ENCODE results near the gene NTRK2.
A peak's percentile ranks its signal among the peaks of the same experiment; 100 is the strongest.

NTRK2 gene

GRCh38 chr9:84841931-84842330 is 172.4 kb downstream of the NTRK2 start:
- Histone ChIP-seq H3K9me3 (ENCODE audit: control insufficient read depth, insufficient read depth, low read depth, low read length) (no peaks in the 10 kb centered on the region), H3K4me3 (ENCODE audit: low read depth, low read length) (no peak overlapping the region), H3K4me1 (ENCODE audit: control insufficient read depth, insufficient read depth, low read length) (peaks cover 4% of the 10 kb centered on the region; the same call in 1 of the 2 replicates), H3K27ac (ENCODE audit: extremely low read depth, low read depth, low read length) (no peak overlapping the region), H3K36me3 (ENCODE audit: control insufficient read depth in 2 of 2, insufficient read depth in 1 of 2, low read length in 2 of 2) (no peaks in the 10 kb centered on the region)
- CTCF ChIA-PET: no interaction called here
- TF ChIP-seq ZNF416 (tag by site-specific recombination; IDR thresholded peaks at IDR 0.05) (no peak), ZNF791 (tag by site-specific recombination; IDR thresholded peaks at IDR 0.05) (no peak), AEBP2 (tag by site-specific recombination; IDR thresholded peaks at IDR 0.05; ENCODE audit: borderline replicate concordance) (no peak), ZNF157 (tag by site-specific recombination; IDR thresholded peaks at IDR 0.05) (no peak), ZNF660 (tag by site-specific recombination; IDR thresholded peaks at IDR 0.05) (no peak)
- POLR2A ChIA-PET: no interaction called here

GRCh38 chr9:84843175-84843824 is 173.8 kb downstream of the NTRK2 start:
- TF ChIP-seq ZNF341 (tag by site-specific recombination; IDR thresholded peaks at IDR 0.05; ENCODE audit: low read depth): 0 out of 2 replicates have a peak, but pooled peaks have one; percentile 26
- no peak for TF ChIP-seq ZBTB1 (tag by site-specific recombination; IDR thresholded peaks at IDR 0.05)
- H3K4me1 ChIP-seq (ENCODE audit: control insufficient read depth, insufficient read depth, low read length): peaks cover 4% of the 10 kb centered on the region; the same call in 1 of the 2 replicates
- ChIA-PET POLR2A (no interaction called here), CTCF (no interaction called here)
- H3K4me3 ChIP-seq (ENCODE audit: low read depth, low read length): no peak overlapping the region
- no peaks in the 10 kb centered on the region for H3K9me3 ChIP-seq (ENCODE audit: control insufficient read depth, insufficient read depth, low read depth, low read length)
- no peak overlapping the region for H3K27ac ChIP-seq (ENCODE audit: extremely low read depth, low read depth, low read length)
- no peaks in the 10 kb centered on the region for H3K36me3 ChIP-seq (ENCODE audit: control insufficient read depth in 2 of 2, insufficient read depth in 1 of 2, low read length in 2 of 2)

- H3K36me3 ChIP-seq (ENCODE audit: control insufficient read depth in 2 of 2, insufficient read depth in 1 of 2, low read length in 2 of 2): no peaks in the 10 kb centered on the region
- H3K27ac ChIP-seq (ENCODE audit: extremely low read depth, low read depth, low read length): no peak overlapping the region
- no peaks in the 10 kb centered on the region for H3K9me3 ChIP-seq (ENCODE audit: control insufficient read depth, insufficient read depth, low read depth, low read length)
- TF ChIP-seq ZNF510 (tag by site-specific recombination; IDR thresholded peaks at IDR 0.05; ENCODE audit: insufficient replicate concordance): no peak
- TF ChIP-seq ZNF658 (tag by site-specific recombination; IDR thresholded peaks at IDR 0.05): no peak
- no peak for TF ChIP-seq MYNN (tag by site-specific recombination; IDR thresholded peaks at IDR 0.05; ENCODE audit: borderline replicate concordance)
- POLR2A ChIA-PET: no interaction called here
- CTCF ChIA-PET: interaction anchor here (0.6 to 1.2 kb wide), 4 partner anchors 10 to 409 kb away, joined by 3 read pairs; no protein-coding TSS in a partner anchor
- H3K4me3 ChIP-seq (ENCODE audit: low read depth, low read length): no peak overlapping the region
- H3K4me1 ChIP-seq (ENCODE audit: control insufficient read depth, insufficient read depth, low read length): no peaks in the 10 kb centered on the region
Measured at GRCh38 chr9:84845956-84846900, 176.7 kb downstream of the NTRK2 start.

GRCh38 chr9:84846906-84847305 is 177.4 kb downstream of the NTRK2 start:
- H3K4me1 ChIP-seq (ENCODE audit: control insufficient read depth, insufficient read depth, low read length): no peaks in the 10 kb centered on the region
- no peak overlapping the region for H3K27ac ChIP-seq (ENCODE audit: extremely low read depth, low read depth, low read length)
- H3K9me3 ChIP-seq (ENCODE audit: control insufficient read depth, insufficient read depth, low read depth, low read length): no peaks in the 10 kb centered on the region
- no peak overlapping the region for H3K4me3 ChIP-seq (ENCODE audit: low read depth, low read length)
- H3K36me3 ChIP-seq (ENCODE audit: control insufficient read depth in 2 of 2, insufficient read depth in 1 of 2, low read length in 2 of 2): no peaks in the 10 kb centered on the region
- ChIA-PET CTCF (interaction anchor here (1.1 to 1.2 kb wide), 2 partner anchors 11 to 149 kb away, joined by 3 read pairs; no protein-coding TSS in a partner anchor), POLR2A (no interaction called here)
- no peak for TF ChIP-seq ZFP3 (tag by site-specific recombination; IDR thresholded peaks at IDR 0.05; ENCODE audit: low read depth)
- no peak for TF ChIP-seq PRDM4 (tag by site-specific recombination; IDR thresholded peaks at IDR 0.05)
- no peak for TF ChIP-seq BCL6B (tag by site-specific recombination; IDR thresholded peaks at IDR 0.05)
- TF ChIP-seq BCL11A (tag by site-specific recombination; IDR thresholded peaks at IDR 0.05; ENCODE audit: low read depth): no peak
- no peak for TF ChIP-seq YY2 (tag by site-specific recombination; IDR thresholded peaks at IDR 0.05)
- TF ChIP-seq ZNF169 (tag by site-specific recombination; IDR thresholded peaks at IDR 0.05): no peak
- no peak for TF ChIP-seq ZBTB11 (tag by site-specific recombination; conservative IDR thresholded peaks at IDR 0.05; ENCODE audit: low read depth)

Data from HEK293 (cell line).